GM19455 (cell line): ENCODE data around the gene COG1.
"Not testable (repeated sequence)": the region's sequence is repeated elsewhere in the genome, so short reads cannot be mapped to it uniquely, and the experiment has no call there.

ENCODE experiments used
- ATAC-seq: cut with Tn5 transposase; IDR thresholded peaks from one replicate; pipeline ENCODE4 v1.9.1; 2021; ENCODE audit not compliant: unreplicated experiment

Gene COG1

GRCh38 chr17:73192894-73193701 is at the start of gene COG1:
Gene COG1, plus strand, starts transcription at chr17:73193055. Its CDS starts 15 bp downstream, at chr17:73193070.
- ATAC-seq, result peak; percentile 75

- ATAC-seq, result not testable (repeated sequence)
These were observed 48.6 kb upstream of the COG1 start for GRCh38 chr17:73144209-73144608.

GRCh38 chr17:73145641-73146040 is 47.2 kb upstream of the COG1 start:
- no peak for ATAC-seq

- not testable (repeated sequence) for ATAC-seq
These were observed 45.1 kb upstream of the COG1 start for GRCh38 chr17:73147791-73148190.

GRCh38 chr17:73148540-73149334 is 44.1 kb upstream of the COG1 start:
- ATAC-seq, result no peak

- not testable (repeated sequence) for ATAC-seq
These were observed 42.1 kb upstream of the COG1 start for GRCh38 chr17:73150622-73151300.

- ATAC-seq, result no peak
These were observed 40.8 kb upstream of the COG1 start for GRCh38 chr17:73151916-73152632.

GRCh38 chr17:73155410-73156165 is 37.3 kb upstream of the COG1 start:
- no peak for ATAC-seq

- ATAC-seq, result peak; percentile 73
These were observed 36.6 kb upstream of the COG1 start for GRCh38 chr17:73156166-73156840.

GRCh38 chr17:73156887-73157520 is 35.9 kb upstream of the COG1 start:
- no peak for ATAC-seq

- no peak for ATAC-seq
These were observed 35.3 kb upstream of the COG1 start for GRCh38 chr17:73157521-73157890.

- ATAC-seq, result no peak
These were observed 34.7 kb upstream of the COG1 start for GRCh38 chr17:73158133-73158532.

- no peak for ATAC-seq
These were observed 31.8 kb upstream of the COG1 start for GRCh38 chr17:73160980-73161630.

- no peak for ATAC-seq
These were observed 29.8 kb upstream of the COG1 start for GRCh38 chr17:73163043-73163442.

GRCh38 chr17:73165616-73166404 is 27.0 kb upstream of the COG1 start:
- no peak for ATAC-seq

GRCh38 chr17:73166731-73167581 is 25.9 kb upstream of the COG1 start:
- no peak for ATAC-seq

GRCh38 chr17:73168667-73169066 is 24.2 kb upstream of the COG1 start:
- ATAC-seq, result no peak
